NCI-H1417 treated with DMSO at 0.1 percent for 48 hours (cell line): ENCODE measurements around the gene NMT1.
"Not testable (repeated sequence)": the region's sequence is repeated elsewhere in the genome, so short reads cannot be mapped to it uniquely, and the experiment has no call there.

Source experiments
- DNase-seq: peaks from one replicate; lab custom pipeline; 2025; lab: John Stamatoyannopoulos, UW

The NMT1 gene

DNA sequence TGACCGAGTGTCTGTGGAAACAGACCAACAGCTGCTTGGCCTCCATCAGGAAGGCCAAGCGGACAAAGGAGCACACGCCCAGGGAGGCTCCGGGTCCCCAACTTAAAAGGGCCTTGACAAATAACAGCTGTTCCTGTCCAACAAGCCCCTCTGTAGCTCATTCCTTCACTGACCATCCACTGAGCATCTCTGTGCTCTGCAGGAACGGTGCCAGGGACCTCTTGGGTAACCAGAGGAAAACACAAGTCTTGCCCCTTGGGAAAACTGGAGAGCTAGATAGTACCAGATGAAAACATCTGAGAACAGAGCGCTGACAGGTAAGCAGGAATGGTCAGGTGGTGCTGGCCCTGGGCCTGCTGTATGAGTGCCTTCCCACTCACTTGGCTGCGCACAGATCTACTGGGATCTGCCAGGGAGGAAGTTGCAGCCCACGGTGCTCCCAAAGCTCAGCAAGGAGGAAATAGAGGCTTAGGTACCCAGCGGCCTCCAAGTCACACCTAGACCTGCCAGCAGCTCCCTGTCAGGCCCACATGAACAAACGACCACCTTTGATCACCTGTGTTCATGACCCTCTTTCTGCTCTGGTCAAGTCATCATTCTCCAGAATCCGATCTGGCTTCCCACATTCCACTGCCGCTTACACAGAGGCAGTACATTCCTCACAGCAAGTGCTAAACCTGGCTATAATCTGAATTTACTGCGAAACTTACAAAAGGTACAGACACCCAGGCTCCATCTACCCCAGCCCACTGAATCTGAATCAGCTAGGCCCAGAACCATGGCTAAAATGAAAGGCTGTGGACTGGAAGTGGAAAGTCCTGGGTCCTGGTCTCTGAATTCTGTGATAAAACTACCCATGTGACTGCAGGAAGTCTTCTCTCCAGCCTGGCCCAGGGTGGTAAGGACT is 22.1 kb upstream of the NMT1 start:
- DNase-seq: no peak

DNA sequence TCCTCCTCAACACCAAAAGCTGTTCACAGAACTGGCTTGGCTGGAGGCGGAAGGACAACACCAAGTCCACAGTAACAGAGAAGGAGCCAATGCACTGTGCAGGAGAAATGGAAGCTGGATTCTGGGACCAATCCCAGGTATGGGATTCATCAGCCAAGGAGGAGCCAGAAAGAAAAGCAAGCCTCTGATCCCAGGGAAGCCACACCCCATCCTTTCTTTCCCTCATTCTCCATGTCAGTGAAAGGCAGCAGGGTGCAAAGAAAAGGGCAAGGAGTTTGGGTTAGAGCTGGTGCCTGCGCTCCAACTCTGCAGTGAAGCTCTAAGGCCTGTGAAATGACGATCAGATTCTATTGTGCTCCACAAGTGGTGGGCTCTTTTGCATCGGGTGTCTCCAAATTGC is 20.7 kb upstream of the NMT1 start:
- no peak for DNase-seq

- DNase-seq: no peak
Observed at GRCh38 chr17:45042346-45043120, 18.6 kb upstream of the NMT1 start.

GRCh38 chr17:45043813-45044540 is 17.1 kb upstream of the NMT1 start:
- DNase-seq: no peak

GRCh38 chr17:45046537-45047125 is 14.5 kb upstream of the NMT1 start:
- no peak for DNase-seq

DNA sequence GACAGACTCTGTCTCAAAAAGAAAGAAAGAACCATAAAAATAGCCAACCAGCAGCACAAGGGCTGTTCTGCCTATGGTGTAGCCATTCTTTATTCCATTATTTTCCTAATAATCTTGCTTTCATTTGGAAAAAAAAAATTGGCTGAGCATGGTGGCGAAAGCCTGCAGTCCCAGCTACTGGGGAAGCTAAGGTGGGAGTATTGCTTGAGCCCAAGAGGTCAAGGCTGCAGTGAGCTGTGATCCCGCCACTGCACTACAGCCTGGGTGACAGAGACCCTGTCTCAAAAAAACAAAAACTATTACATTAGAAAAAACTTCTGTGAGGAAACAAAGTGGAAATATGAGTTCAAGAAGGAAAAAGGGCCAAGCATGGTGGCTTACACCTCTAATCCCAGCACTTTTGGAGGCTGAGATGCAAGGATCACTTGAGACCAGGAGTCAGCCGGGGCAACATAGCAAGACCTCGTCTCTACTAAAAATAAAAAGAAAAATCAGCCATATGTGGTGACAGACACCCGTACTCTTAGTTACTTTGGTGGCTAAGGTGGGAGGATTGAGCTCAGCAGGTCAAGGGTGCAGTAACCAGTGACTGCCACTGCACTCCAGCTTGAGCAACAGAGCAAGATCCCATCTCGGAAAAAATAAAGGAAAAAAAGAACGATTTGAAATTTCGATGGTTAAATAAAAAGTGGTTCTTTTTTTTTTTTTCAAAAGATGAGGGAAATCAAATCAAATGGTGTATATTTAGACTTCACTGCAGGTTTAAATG is 12.1 kb upstream of the NMT1 start:
- DNase-seq: no peak

GRCh38 chr17:45050481-45051059 is 10.5 kb upstream of the NMT1 start:
- no peak for DNase-seq

- peak; percentile 70 for DNase-seq
Observed at GRCh38 chr17:45051060-45051719, 9.9 kb upstream of the NMT1 start, which contains the start of gene DCAKD. DCAKD (minus strand) TSS chr17:45051632; CDS start chr17:45034885, 16,747 bp downstream.

GRCh38 chr17:45051720-45052051 is 9.4 kb upstream of the NMT1 start:
- DNase-seq: not testable (repeated sequence)

DNA sequence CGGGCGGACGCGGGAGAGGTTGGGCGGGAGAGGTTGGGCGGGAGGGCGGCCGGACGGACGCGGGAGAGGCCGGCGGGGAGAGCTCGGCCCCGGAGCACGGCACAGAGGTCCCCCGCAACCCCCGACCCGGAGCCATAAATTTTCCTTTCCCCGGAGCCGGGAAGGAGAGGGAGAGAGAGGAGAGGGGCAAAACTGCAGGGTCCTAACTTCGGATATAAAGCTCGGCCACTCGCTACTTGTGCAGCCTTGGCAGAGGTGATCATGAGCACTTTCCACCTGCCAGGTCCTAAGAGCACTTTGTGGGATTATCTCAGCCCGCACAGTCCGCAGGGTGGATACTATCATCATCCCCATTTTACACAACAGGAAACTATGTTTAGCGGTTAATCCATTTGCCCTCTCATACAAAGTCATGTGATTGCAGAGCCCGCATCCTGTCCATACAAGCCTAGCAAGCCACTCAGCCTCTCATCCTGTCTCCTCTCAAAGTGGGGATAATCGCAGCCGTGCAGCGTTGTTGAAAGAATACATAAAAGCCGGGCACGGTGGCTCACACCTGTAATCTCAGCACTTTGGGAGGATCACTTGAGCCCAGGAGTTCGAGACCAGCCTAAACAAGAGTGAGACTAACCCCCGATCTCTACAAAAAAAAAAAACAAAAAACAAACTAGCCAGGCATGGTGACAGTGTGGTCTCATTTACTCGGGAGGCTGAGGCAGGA is 8.9 kb upstream of the NMT1 start:
- DNase-seq: peak; percentile 12

GRCh38 chr17:45060382-45060796 is 728 bp upstream of the NMT1 start:
- no peak for DNase-seq

DNA sequence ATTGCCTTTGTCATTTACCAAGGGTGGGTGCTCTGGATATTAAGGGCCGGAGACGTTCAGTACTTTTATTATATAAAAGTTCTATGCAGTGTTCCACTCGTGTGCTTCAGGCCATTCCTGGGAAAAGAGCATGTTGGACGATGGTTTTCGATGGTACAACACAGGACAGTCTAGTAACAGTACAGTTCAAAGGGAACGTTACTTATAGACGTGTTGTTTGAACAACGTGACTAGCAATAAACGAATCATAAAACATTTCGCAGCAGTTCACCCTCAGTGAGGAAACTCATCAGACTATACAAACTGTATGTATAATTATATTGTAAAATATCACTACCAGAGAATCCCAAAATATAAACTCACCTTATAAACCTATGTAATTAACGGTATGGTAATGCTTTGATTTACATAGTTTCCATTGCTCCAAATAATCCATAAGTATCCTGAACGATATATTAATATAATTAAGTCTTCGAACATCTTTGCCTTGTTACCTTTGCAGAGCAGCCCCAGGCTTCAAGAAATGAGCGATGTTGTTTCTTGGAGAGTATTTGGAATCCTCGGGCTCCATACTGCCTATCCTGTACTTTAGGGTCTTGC is 589 bp downstream of the NMT1 start:
- no peak for DNase-seq

- DNase-seq: no peak
Observed at GRCh38 chr17:45063198-45063597, 2.1 kb downstream of the NMT1 start.

- DNase-seq: no peak
Observed at GRCh38 chr17:45067637-45068036, 6.5 kb downstream of the NMT1 start.

GRCh38 chr17:45070001-45070400 is 8.9 kb downstream of the NMT1 start:
- no peak for DNase-seq

DNA sequence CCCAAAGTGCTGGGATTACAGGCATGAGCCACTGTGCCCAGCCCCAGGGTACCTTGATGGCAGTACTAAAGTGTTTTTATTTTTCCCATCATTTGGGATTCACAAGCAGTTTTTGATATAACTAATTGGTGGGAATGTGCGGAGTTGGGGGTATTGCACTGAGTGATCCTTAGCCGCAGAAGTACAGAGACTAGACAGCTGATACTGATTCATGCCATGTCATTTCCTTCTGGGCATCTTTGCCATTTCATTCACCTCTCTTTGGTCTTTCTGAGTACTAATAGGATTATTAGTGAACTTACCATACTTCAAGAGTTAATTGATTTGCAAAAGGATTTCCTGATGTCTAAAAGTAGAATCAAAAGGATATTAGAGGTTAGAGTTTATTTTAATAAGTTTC is 9.7 kb downstream of the NMT1 start:
- no peak for DNase-seq

- no peak for DNase-seq
Observed at GRCh38 chr17:45073414-45074070, 12.4 kb downstream of the NMT1 start.

GRCh38 chr17:45077643-45078042 is 16.5 kb downstream of the NMT1 start:
- no peak for DNase-seq
